Astrocyte (in vitro differentiated cells and primary cell): ENCODE measurements around the gene TRIB2.

Experiments used
- EZH2 ChIP-seq: IDR thresholded peaks from 2 replicates; pipeline ENCODE4 v1.6.1; 2012; ENCODE audit warnings: mild to moderate bottlenecking, low read length, inconsistent platforms; ENCODE audit not compliant: insufficient read depth
- TF ChIP-seq, protein P1 (sequence below): IDR thresholded peaks from 2 replicates; pipeline ENCODE4 v1.5.1; 2011; ENCODE audit warnings: low read depth, mild to moderate bottlenecking, inconsistent platforms, low read length, moderate library complexity; ENCODE audit not compliant: insufficient read depth

- TF ChIP-seq EZH2 = no peak
- TF ChIP-seq, protein P1, sequence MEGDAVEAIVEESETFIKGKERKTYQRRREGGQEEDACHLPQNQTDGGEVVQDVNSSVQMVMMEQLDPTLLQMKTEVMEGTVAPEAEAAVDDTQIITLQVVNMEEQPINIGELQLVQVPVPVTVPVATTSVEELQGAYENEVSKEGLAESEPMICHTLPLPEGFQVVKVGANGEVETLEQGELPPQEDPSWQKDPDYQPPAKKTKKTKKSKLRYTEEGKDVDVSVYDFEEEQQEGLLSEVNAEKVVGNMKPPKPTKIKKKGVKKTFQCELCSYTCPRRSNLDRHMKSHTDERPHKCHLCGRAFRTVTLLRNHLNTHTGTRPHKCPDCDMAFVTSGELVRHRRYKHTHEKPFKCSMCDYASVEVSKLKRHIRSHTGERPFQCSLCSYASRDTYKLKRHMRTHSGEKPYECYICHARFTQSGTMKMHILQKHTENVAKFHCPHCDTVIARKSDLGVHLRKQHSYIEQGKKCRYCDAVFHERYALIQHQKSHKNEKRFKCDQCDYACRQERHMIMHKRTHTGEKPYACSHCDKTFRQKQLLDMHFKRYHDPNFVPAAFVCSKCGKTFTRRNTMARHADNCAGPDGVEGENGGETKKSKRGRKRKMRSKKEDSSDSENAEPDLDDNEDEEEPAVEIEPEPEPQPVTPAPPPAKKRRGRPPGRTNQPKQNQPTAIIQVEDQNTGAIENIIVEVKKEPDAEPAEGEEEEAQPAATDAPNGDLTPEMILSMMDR = no peak
These were observed 15.1 kb downstream of the TRIB2 start for GRCh38 chr2:12731701-12732280.
